ENCODE data around the gene CACNA1A.

Gene CACNA1A

DNA sequence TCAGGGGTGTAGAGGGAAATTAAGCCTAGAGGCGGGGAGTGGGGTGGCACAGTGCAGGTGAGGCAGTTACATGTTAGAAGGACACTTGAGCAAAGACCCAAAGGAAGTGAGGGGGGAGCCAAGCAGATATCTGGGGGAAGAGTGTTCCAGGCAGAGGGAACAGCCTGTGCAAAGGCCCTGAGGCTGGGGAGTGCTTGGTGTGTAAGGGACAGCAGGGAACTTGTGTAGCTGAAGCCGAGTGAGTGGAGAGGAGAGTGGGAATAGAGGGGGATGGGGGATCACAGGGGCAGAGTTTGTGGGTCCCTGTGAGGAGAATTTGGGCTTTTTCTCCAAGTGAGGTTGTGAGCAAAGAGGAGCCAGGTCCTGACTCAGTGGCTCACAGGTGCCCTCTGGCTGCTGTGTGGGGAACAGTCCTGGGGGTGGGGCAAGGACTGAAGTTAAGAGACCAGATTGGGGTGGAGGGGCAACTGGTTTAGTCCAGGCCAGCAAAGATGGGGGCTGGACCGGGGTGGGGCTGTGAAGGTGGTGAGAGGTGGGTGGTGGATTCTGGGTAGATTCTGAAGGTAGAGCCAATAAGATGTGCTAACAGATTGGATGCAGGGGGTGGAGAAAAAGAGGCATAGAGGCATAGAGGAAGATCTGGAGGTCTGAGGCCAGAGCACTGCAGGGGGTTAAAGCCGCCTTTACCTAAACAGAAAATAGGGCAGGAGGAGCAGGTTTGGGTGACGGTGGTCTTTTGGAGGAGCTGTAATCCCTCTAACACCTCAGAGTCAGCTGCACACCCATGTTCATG is 75.3 kb downstream of the CACNA1A start:
- TF ChIP-seq REST (IDR thresholded peaks at IDR 0.05; ENCODE audit: insufficient replicate concordance, low read depth) = no peak
- TF ChIP-seq, protein P1, sequence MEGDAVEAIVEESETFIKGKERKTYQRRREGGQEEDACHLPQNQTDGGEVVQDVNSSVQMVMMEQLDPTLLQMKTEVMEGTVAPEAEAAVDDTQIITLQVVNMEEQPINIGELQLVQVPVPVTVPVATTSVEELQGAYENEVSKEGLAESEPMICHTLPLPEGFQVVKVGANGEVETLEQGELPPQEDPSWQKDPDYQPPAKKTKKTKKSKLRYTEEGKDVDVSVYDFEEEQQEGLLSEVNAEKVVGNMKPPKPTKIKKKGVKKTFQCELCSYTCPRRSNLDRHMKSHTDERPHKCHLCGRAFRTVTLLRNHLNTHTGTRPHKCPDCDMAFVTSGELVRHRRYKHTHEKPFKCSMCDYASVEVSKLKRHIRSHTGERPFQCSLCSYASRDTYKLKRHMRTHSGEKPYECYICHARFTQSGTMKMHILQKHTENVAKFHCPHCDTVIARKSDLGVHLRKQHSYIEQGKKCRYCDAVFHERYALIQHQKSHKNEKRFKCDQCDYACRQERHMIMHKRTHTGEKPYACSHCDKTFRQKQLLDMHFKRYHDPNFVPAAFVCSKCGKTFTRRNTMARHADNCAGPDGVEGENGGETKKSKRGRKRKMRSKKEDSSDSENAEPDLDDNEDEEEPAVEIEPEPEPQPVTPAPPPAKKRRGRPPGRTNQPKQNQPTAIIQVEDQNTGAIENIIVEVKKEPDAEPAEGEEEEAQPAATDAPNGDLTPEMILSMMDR (IDR thresholded peaks at IDR 0.05; ENCODE audit: insufficient read depth, low read length) = peak; percentile 51
- Histone ChIP-seq H3K4me3 (replicated peaks; ENCODE audit: insufficient read depth, low read length) (no peak overlapping the region), H3K27me3 (ENCODE audit: insufficient read depth, poor library complexity, severe bottlenecking) (no peaks in the 10 kb centered on the region), H3K27ac (replicated peaks) (no peak overlapping the region)
- DNase-seq (ENCODE audit: low read depth in 1 of 2, low spot score in 1 of 2) = peak in 1 of 2 experiments; percentile 26

DNA sequence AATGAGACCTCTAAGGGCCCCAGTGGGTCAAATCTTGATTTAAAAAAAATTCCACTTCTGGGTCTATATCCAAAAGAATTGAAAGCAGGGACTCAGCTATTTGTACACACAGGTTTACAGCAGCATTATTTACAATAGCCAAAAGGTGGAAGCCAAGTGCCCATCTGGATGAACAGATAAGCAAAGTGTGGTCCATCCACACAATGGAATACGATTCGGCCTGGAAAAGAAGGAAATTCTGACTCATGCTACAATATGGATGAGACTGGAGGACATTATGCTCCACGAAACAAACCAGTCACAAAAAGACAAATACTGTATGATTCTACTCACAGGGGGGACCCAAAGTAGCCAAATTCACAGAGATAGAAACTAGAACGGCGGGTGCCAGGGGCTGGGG is 76.7 kb downstream of the CACNA1A start:
- DNase-seq (ENCODE audit: low read depth in 1 of 2, low spot score in 1 of 2) = no peak
- no peak for TF ChIP-seq SPI1 (IDR thresholded peaks at IDR 0.05; ENCODE audit: borderline replicate concordance, low read depth)
- no peak for TF ChIP-seq GABPA (IDR thresholded peaks at IDR 0.05; ENCODE audit: low read depth)
- TF ChIP-seq, protein P1 (IDR thresholded peaks at IDR 0.05; ENCODE audit: insufficient read depth, low read length) = no peak
- TF ChIP-seq REST (IDR thresholded peaks at IDR 0.05; ENCODE audit: insufficient replicate concordance, low read depth) = no peak
- TF ChIP-seq POLR2AphosphoS5 (IDR thresholded peaks at IDR 0.05; ENCODE audit: low read depth) = no peak
- no peaks in the 10 kb centered on the region for H3K27me3 ChIP-seq (ENCODE audit: insufficient read depth, poor library complexity, severe bottlenecking)
- no peak overlapping the region for H3K27ac ChIP-seq (replicated peaks)
- H3K4me3 ChIP-seq (replicated peaks; ENCODE audit: insufficient read depth, low read length) = no peak overlapping the region

DNA sequence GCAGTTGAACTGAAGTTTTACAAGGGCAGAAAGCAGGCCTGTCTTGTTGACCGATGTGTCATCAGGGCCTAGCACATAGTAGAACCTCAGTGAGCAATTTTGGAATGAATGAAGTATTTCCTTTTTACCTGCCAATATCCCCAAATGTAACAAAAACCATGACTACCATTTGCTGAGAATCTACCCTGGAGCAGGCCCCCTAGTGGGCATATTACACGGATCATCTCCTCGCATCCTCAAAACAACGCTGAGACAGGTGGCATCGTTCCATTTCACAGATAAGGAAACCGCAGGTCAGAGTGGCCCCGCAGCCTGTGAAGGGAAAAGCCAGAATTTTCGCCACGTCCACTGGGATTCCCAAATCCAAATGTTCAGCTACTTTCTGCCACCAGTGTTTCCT is 77.9 kb downstream of the CACNA1A start:
- no peaks in the 10 kb centered on the region for H3K27me3 ChIP-seq (ENCODE audit: insufficient read depth, poor library complexity, severe bottlenecking)
- H3K4me3 ChIP-seq (replicated peaks; ENCODE audit: insufficient read depth, low read length) = no peak overlapping the region
- DNase-seq (ENCODE audit: low read depth in 1 of 2, low spot score in 1 of 2) = no peak
- no peak overlapping the region for H3K27ac ChIP-seq (replicated peaks)
- TF ChIP-seq SPI1 (IDR thresholded peaks at IDR 0.05; ENCODE audit: borderline replicate concordance, low read depth) (no peak), GABPA (IDR thresholded peaks at IDR 0.05; ENCODE audit: low read depth) (no peak), POLR2AphosphoS5 (IDR thresholded peaks at IDR 0.05; ENCODE audit: low read depth) (no peak), REST (IDR thresholded peaks at IDR 0.05; ENCODE audit: insufficient replicate concordance, low read depth) (no peak)
- TF ChIP-seq, protein P1 (IDR thresholded peaks at IDR 0.05; ENCODE audit: insufficient read depth, low read length) = peak; percentile 43
